ENCODE data around the gene MEX3D.

MEX3D gene

GRCh38 chr19:1568320-1569019 is at the start of gene MEX3D:
MEX3D (minus strand) TSS chr19:1568325; CDS start chr19:1568058, 267 bp downstream.
- peak; percentile 22 for DNase-seq (ENCODE audit: low read depth)

GRCh38 chr19:1616875-1617274 is 48.8 kb upstream of the MEX3D start:
- DNase-seq (ENCODE audit: low read depth): no peak

GRCh38 chr19:1616396-1616795 is 48.3 kb upstream of the MEX3D start:
- DNase-seq (ENCODE audit: low read depth): peak; percentile 78

- no peak for DNase-seq (ENCODE audit: low read depth)
These were observed 47.1 kb upstream of the MEX3D start for GRCh38 chr19:1615156-1615765.

- DNase-seq (ENCODE audit: low read depth): no peak
These were observed 45.9 kb upstream of the MEX3D start for GRCh38 chr19:1613808-1614570.

- DNase-seq (ENCODE audit: low read depth): no peak
These were observed 45.0 kb upstream of the MEX3D start for GRCh38 chr19:1613146-1613545.

- DNase-seq (ENCODE audit: low read depth): no peak
These were observed 44.3 kb upstream of the MEX3D start for GRCh38 chr19:1612114-1613086.

- no peak for DNase-seq (ENCODE audit: low read depth)
These were observed 43.2 kb upstream of the MEX3D start for GRCh38 chr19:1611353-1611752.

GRCh38 chr19:1610579-1610978 is 42.5 kb upstream of the MEX3D start:
- no peak for DNase-seq (ENCODE audit: low read depth)

- DNase-seq (ENCODE audit: low read depth): no peak
These were observed 41.8 kb upstream of the MEX3D start for GRCh38 chr19:1609680-1610474.

GRCh38 chr19:1609103-1609396 is 40.9 kb upstream of the MEX3D start:
- no peak for DNase-seq (ENCODE audit: low read depth)

GRCh38 chr19:1608359-1609102 is 40.4 kb upstream of the MEX3D start:
- DNase-seq (ENCODE audit: low read depth): no peak

- DNase-seq (ENCODE audit: low read depth): no peak
These were observed 38.1 kb upstream of the MEX3D start for GRCh38 chr19:1606138-1606651.

- DNase-seq (ENCODE audit: low read depth): peak; percentile 95
These were observed 37.4 kb upstream of the MEX3D start, which contains the start of gene UQCR11 for GRCh38 chr19:1605236-1606137. UQCR11 (minus strand) TSS chr19:1605462; CDS start chr19:1605409, 53 bp downstream.

GRCh38 chr19:1602091-1602707 is 34.1 kb upstream of the MEX3D start:
- no peak for DNase-seq (ENCODE audit: low read depth)

GRCh38 chr19:1601613-1602064 is 33.5 kb upstream of the MEX3D start:
- DNase-seq (ENCODE audit: low read depth): no peak

- DNase-seq (ENCODE audit: low read depth): no peak
These were observed 31.3 kb upstream of the MEX3D start for GRCh38 chr19:1599460-1599846.

- no peak for DNase-seq (ENCODE audit: low read depth)
These were observed 30.8 kb upstream of the MEX3D start for GRCh38 chr19:1598777-1599459.

Data from amniotic epithelial cell (primary cell).